ENCODE data around the gene GREM1. TPM values are rescaled to one million over a fixed set of nuclear protein-coding genes. Genes with fewer than 3 reads are reported as not detected.

The GREM1 gene
- total RNA-seq, 2 donors from 2014 or later, result 3.1 to 41.5 TPM

- H3K4me3 ChIP-seq, result no peak overlapping the region
- intact Hi-C loops (cut with DNase I), result no loop called here
- H3K4me1 ChIP-seq (replicated peaks), result no peaks in the 10 kb centered on the region
- no peak overlapping the region for H3K27ac ChIP-seq
- no peaks in the 10 kb centered on the region for H3K27me3 ChIP-seq (replicated peaks; ENCODE audit: insufficient read depth)
- no peaks in the 10 kb centered on the region for H3K9me3 ChIP-seq
- DNase-seq (ENCODE audit: low spot score), result no peak
- TF ChIP-seq POLR2A (IDR thresholded peaks at IDR 0.05), result no peak
- TF ChIP-seq CTCF (IDR thresholded peaks at IDR 0.05), result no peak
- TF ChIP-seq POLR2AphosphoS5 (IDR thresholded peaks at IDR 0.05), result no peak
- WGBS, result 93% methylated on average over 5 of the region's 5 CpGs
- no peaks in the 10 kb centered on the region for H3K36me3 ChIP-seq
Measured at GRCh38 chr15:32698773-32699390, 18.9 kb upstream of the GREM1 start.

GRCh38 chr15:32700501-32701150 is 17.2 kb upstream of the GREM1 start:
- H3K9me3 ChIP-seq, result no peaks in the 10 kb centered on the region
- WGBS, result 60% methylated on average over 14 of the region's 14 CpGs
- H3K4me1 ChIP-seq (replicated peaks), result no peaks in the 10 kb centered on the region
- TF ChIP-seq POLR2AphosphoS5 (IDR thresholded peaks at IDR 0.05), result peak; percentile 48
- TF ChIP-seq CTCF (IDR thresholded peaks at IDR 0.05), result no peak
- TF ChIP-seq POLR2A (IDR thresholded peaks at IDR 0.05), result no peak
- no peaks in the 10 kb centered on the region for H3K27me3 ChIP-seq (replicated peaks; ENCODE audit: insufficient read depth)
- H3K27ac ChIP-seq, result peak overlapping the region; percentile 36 to 61
- H3K36me3 ChIP-seq, result no peaks in the 10 kb centered on the region
- peak; percentile 35 for DNase-seq (ENCODE audit: low spot score)
- intact Hi-C loops (cut with DNase I), result no loop called here
- H3K4me3 ChIP-seq, result no peak overlapping the region

- DNase-seq (ENCODE audit: low spot score), result no peak
- no peak for TF ChIP-seq CTCF (IDR thresholded peaks at IDR 0.05)
- no peak for TF ChIP-seq POLR2A (IDR thresholded peaks at IDR 0.05)
- TF ChIP-seq POLR2AphosphoS5 (IDR thresholded peaks at IDR 0.05), result no peak
- Histone ChIP-seq H3K4me1 (replicated peaks) (no peaks in the 10 kb centered on the region), H3K4me3 (no peak overlapping the region), H3K9me3 (no peaks in the 10 kb centered on the region), H3K36me3 (no peaks in the 10 kb centered on the region), H3K27me3 (replicated peaks; ENCODE audit: insufficient read depth) (no peaks in the 10 kb centered on the region), H3K27ac (no peak overlapping the region)
- intact Hi-C loops (cut with DNase I), result no loop called here
- 60% methylated on average over 3 of the region's 3 CpGs for WGBS
Measured at GRCh38 chr15:32701863-32702262, 15.9 kb upstream of the GREM1 start.

- intact Hi-C loops (cut with DNase I), result no loop called here
- H3K27ac ChIP-seq, result no peak overlapping the region
- no peak for DNase-seq (ENCODE audit: low spot score)
- H3K9me3 ChIP-seq, result no peaks in the 10 kb centered on the region
- H3K36me3 ChIP-seq, result no peaks in the 10 kb centered on the region
- TF ChIP-seq POLR2A (IDR thresholded peaks at IDR 0.05), result no peak
- no peak for TF ChIP-seq CTCF (IDR thresholded peaks at IDR 0.05)
- no peak for TF ChIP-seq POLR2AphosphoS5 (IDR thresholded peaks at IDR 0.05)
- 44% methylated on average over 8 of the region's 8 CpGs for WGBS
- H3K4me1 ChIP-seq (replicated peaks), result no peaks in the 10 kb centered on the region
- no peak overlapping the region for H3K4me3 ChIP-seq
- no peaks in the 10 kb centered on the region for H3K27me3 ChIP-seq (replicated peaks; ENCODE audit: insufficient read depth)
Measured at GRCh38 chr15:32704395-32704981, 13.3 kb upstream of the GREM1 start.
